ENCODE measurements around the gene ZMIZ1.
"Not testable (repeated sequence)": the region's sequence is repeated elsewhere in the genome, so short reads cannot be mapped to it uniquely, and the experiment has no call there.

The ZMIZ1 gene

GRCh38 chr10:79333513-79333912 lies 264.7 kb downstream of the ZMIZ1 start:
- DNase-seq (ENCODE audit: insufficient read length, low spot score) (no peak), FAIRE-seq (no peak)
- TF ChIP-seq POLR2A (IDR thresholded peaks at IDR 0.05; ENCODE audit: low read depth, low read length) = no peak

GRCh38 chr10:79334573-79334972 lies 265.8 kb downstream of the ZMIZ1 start:
- no peak for TF ChIP-seq POLR2A (IDR thresholded peaks at IDR 0.05; ENCODE audit: low read depth, low read length)
- no peak for DNase-seq (ENCODE audit: insufficient read length, low spot score)
- FAIRE-seq = no peak

- TF ChIP-seq POLR2A (IDR thresholded peaks at IDR 0.05; ENCODE audit: low read depth, low read length) = no peak
- FAIRE-seq (no peak), DNase-seq (ENCODE audit: insufficient read length, low spot score) (no peak)
These were observed 266.3 kb downstream of the ZMIZ1 start for GRCh38 chr10:79335094-79335469.

- FAIRE-seq (no peak), DNase-seq (ENCODE audit: insufficient read length, low spot score) (no peak)
- TF ChIP-seq POLR2A (IDR thresholded peaks at IDR 0.05; ENCODE audit: low read depth, low read length) = no peak
These were observed 266.9 kb downstream of the ZMIZ1 start for GRCh38 chr10:79335470-79336235.

GRCh38 chr10:79336276-79336675 lies 267.5 kb downstream of the ZMIZ1 start:
- no peak for TF ChIP-seq POLR2A (IDR thresholded peaks at IDR 0.05; ENCODE audit: low read depth, low read length)
- DNase-seq (ENCODE audit: insufficient read length, low spot score) (no peak), FAIRE-seq (no peak)

- TF ChIP-seq POLR2A (IDR thresholded peaks at IDR 0.05; ENCODE audit: low read depth, low read length) = no peak
- FAIRE-seq (no peak), DNase-seq (ENCODE audit: insufficient read length, low spot score) (no peak)
These were observed 268.0 kb downstream of the ZMIZ1 start for GRCh38 chr10:79336739-79337138.

GRCh38 chr10:79337783-79338469 lies 269.2 kb downstream of the ZMIZ1 start:
- FAIRE-seq; DNase-seq (ENCODE audit: insufficient read length, low spot score): not testable (repeated sequence)

GRCh38 chr10:79339266-79339665 lies 270.5 kb downstream of the ZMIZ1 start:
- FAIRE-seq = no peak
- no peak for DNase-seq (ENCODE audit: insufficient read length, low spot score)
- no peak for TF ChIP-seq POLR2A (IDR thresholded peaks at IDR 0.05; ENCODE audit: low read depth, low read length)

- DNase-seq (ENCODE audit: insufficient read length, low spot score) = no peak
- TF ChIP-seq POLR2A (IDR thresholded peaks at IDR 0.05; ENCODE audit: low read depth, low read length) = no peak
- no peak for FAIRE-seq
These were observed 272.0 kb downstream of the ZMIZ1 start for GRCh38 chr10:79340646-79341244.

GRCh38 chr10:79342295-79342761 lies 273.6 kb downstream of the ZMIZ1 start:
- DNase-seq (ENCODE audit: insufficient read length, low spot score) = no peak
- no peak for TF ChIP-seq POLR2A (IDR thresholded peaks at IDR 0.05; ENCODE audit: low read depth, low read length)

GRCh38 chr10:79342811-79343561 lies 274.2 kb downstream of the ZMIZ1 start:
- no peak for TF ChIP-seq POLR2A (IDR thresholded peaks at IDR 0.05; ENCODE audit: low read depth, low read length)
- DNase-seq (ENCODE audit: insufficient read length, low spot score) (no peak), FAIRE-seq (no peak)

More at GRCh38 chr10:79342295-79342761, 273.6 kb downstream of the ZMIZ1 start:
- FAIRE-seq = no peak

- no peak for TF ChIP-seq POLR2A (IDR thresholded peaks at IDR 0.05; ENCODE audit: low read depth, low read length)
- no peak for FAIRE-seq
- DNase-seq (ENCODE audit: insufficient read length, low spot score) = no peak
These were observed 275.9 kb downstream of the ZMIZ1 start for GRCh38 chr10:79344502-79345195.

- no peak for TF ChIP-seq POLR2A (IDR thresholded peaks at IDR 0.05; ENCODE audit: low read depth, low read length)
- DNase-seq (ENCODE audit: insufficient read length, low spot score) = no peak
- FAIRE-seq = no peak
These were observed 276.7 kb downstream of the ZMIZ1 start for GRCh38 chr10:79345241-79346011.
